Muscle layer of colon (tissue), 2 donors: ENCODE data around the gene ZNF407.

ENCODE experiments used
- H3K27ac ChIP-seq: one replicate; pipeline ENCODE4 v1.7.0; 2013; ENCODE audit warnings: low read depth, mild to moderate bottlenecking, low read length, moderate library complexity
- H3K27me3 ChIP-seq, 2 donors: one replicate each; pipeline ENCODE4 v1.7.0; 2013; ENCODE audit warnings: low read length in 2 of 2, mild to moderate bottlenecking in 2 of 2; ENCODE audit not compliant: insufficient read depth in 2 of 2, control insufficient read depth in 1 of 2
- H3K36me3 ChIP-seq: one replicate; pipeline ENCODE4 v1.7.0; 2013; ENCODE audit warnings: mild to moderate bottlenecking, low read length; ENCODE audit not compliant: insufficient read depth
- H3K4me1 ChIP-seq: one replicate; pipeline ENCODE4 v1.7.0; 2013; ENCODE audit warnings: mild to moderate bottlenecking, low read length; ENCODE audit not compliant: insufficient read depth
- H3K4me3 ChIP-seq, 2 donors: one replicate each; pipeline ENCODE4 v1.7.0; 2013; ENCODE audit warnings: low read length in 2 of 2, low read depth in 1 of 2, mild to moderate bottlenecking in 1 of 2, moderate library complexity in 1 of 2
- H3K9ac ChIP-seq: one replicate; pipeline ENCODE4 v1.7.0; 2013; ENCODE audit warnings: low read length
- H3K9me3 ChIP-seq: one replicate; pipeline ENCODE4 v1.7.0; 2013; ENCODE audit warnings: mild to moderate bottlenecking, low read length
- donor health status: abdominal sarcoma.
- donor health status: Adenocarcinoma of cecum.

Gene ZNF407

GRCh38 chr18:74990563-74991081 lies 393.0 kb downstream of the ZNF407 start:
- Histone ChIP-seq H3K9me3 (no peaks in the 10 kb centered on the region), H3K27ac (no peak overlapping the region), H3K4me3 (no peak overlapping the region), H3K9ac (no peak overlapping the region), H3K36me3 (no peaks in the 10 kb centered on the region), H3K4me1 (no peaks in the 10 kb centered on the region), H3K27me3 (no peaks in the 10 kb centered on the region)

GRCh38 chr18:74994502-74995418 lies 397.1 kb downstream of the ZNF407 start:
- H3K9me3 ChIP-seq, result no peaks in the 10 kb centered on the region
- H3K36me3 ChIP-seq, result no peaks in the 10 kb centered on the region
- H3K27me3 ChIP-seq, result no peaks in the 10 kb centered on the region
- H3K4me1 ChIP-seq, result no peaks in the 10 kb centered on the region
- no peak overlapping the region for H3K9ac ChIP-seq
- no peak overlapping the region for H3K4me3 ChIP-seq
- no peak overlapping the region for H3K27ac ChIP-seq

GRCh38 chr18:74995419-74995736 lies 397.7 kb downstream of the ZNF407 start:
- Histone ChIP-seq H3K4me1 (no peaks in the 10 kb centered on the region), H3K4me3 (no peak overlapping the region), H3K9ac (no peak overlapping the region), H3K27ac (no peak overlapping the region), H3K36me3 (no peaks in the 10 kb centered on the region), H3K9me3 (no peaks in the 10 kb centered on the region), H3K27me3 (no peaks in the 10 kb centered on the region)

DNA sequence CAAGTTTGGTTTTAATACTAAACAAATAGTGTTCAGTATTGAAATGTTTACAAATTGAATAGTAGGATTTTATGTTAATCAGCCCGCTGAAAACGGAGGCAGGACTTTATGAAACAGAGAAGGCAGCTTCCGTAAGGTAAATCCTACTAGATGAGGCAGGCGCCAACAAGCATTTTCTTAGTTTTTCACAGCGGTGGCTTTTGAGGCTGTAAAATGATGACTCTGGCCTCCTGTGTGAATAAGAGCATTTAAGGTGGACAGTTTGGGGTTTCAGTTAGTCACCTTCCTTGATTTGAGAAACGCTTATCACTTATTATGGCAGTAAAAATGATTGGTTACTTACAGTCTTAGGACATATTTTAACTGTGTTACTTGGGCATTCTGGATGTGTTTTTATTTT lies 398.4 kb downstream of the ZNF407 start:
- Histone ChIP-seq H3K4me1 (no peaks in the 10 kb centered on the region), H3K9ac (no peak overlapping the region), H3K9me3 (no peaks in the 10 kb centered on the region), H3K27ac (no peak overlapping the region), H3K27me3 (no peaks in the 10 kb centered on the region), H3K4me3 (no peak overlapping the region), H3K36me3 (no peaks in the 10 kb centered on the region)

GRCh38 chr18:74996996-74997395 lies 399.3 kb downstream of the ZNF407 start:
- Histone ChIP-seq H3K4me3 (no peak overlapping the region), H3K9ac (no peak overlapping the region), H3K9me3 (no peaks in the 10 kb centered on the region), H3K36me3 (no peaks in the 10 kb centered on the region), H3K27me3 (no peaks in the 10 kb centered on the region), H3K27ac (no peak overlapping the region), H3K4me1 (no peaks in the 10 kb centered on the region)

GRCh38 chr18:75000920-75001319 lies 403.2 kb downstream of the ZNF407 start:
- Histone ChIP-seq H3K9me3 (no peaks in the 10 kb centered on the region), H3K9ac (no peak overlapping the region), H3K4me3 (no peak overlapping the region), H3K36me3 (no peaks in the 10 kb centered on the region), H3K27me3 (no peaks in the 10 kb centered on the region), H3K4me1 (no peaks in the 10 kb centered on the region), H3K27ac (no peak overlapping the region)

DNA sequence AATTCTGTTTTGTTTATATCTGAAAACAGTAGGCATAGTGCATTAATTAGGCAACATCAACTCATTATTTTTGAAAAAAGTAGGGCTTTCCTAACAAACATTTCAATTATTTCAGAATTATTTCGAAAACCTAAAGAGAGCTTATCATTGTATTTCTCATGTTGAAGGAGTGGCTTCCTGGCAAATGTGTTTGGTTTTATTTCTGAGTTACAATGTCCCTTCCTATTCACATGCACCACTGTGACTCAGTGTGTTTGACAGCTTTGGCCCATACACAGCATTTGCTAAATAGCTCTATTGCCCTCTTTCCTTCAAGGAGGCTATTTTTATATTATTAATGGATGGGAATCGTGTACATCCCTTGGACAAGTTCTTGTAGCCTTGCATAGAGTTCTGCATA lies 405.4 kb downstream of the ZNF407 start:
- no peaks in the 10 kb centered on the region for H3K27me3 ChIP-seq
- no peak overlapping the region for H3K27ac ChIP-seq
- H3K4me1 ChIP-seq, result no peaks in the 10 kb centered on the region
- H3K9ac ChIP-seq, result no peak overlapping the region
- H3K9me3 ChIP-seq, result no peaks in the 10 kb centered on the region
- H3K4me3 ChIP-seq, result no peak overlapping the region
- H3K36me3 ChIP-seq, result no peaks in the 10 kb centered on the region

- H3K4me3 ChIP-seq, result no peak overlapping the region
- no peaks in the 10 kb centered on the region for H3K36me3 ChIP-seq
- no peaks in the 10 kb centered on the region for H3K4me1 ChIP-seq
- H3K9ac ChIP-seq, result no peak overlapping the region
- no peaks in the 10 kb centered on the region for H3K9me3 ChIP-seq
- H3K27ac ChIP-seq, result no peak overlapping the region
- H3K27me3 ChIP-seq, result no peaks in the 10 kb centered on the region
These were observed 406.4 kb downstream of the ZNF407 start for GRCh38 chr18:75003764-75004690.

DNA sequence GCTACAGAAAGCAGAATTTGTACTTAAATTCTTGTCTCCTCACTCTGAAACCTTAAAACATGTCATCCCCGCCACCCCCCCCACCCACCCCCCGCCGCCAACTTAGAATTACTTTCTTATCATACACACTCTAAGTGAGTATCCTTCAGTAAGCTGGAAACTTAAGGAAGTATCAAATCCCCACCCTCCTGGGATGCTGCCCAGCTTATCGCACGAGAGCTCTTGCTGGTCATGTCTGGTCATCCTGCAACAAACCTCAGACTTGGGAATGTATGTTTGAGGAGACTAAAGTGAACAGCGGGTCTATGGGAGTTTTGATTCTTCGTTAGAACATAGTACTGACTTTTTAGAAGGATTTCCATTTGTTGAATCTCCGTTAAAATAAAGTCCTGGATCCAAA lies 408.0 kb downstream of the ZNF407 start:
- Histone ChIP-seq H3K9ac (no peak overlapping the region), H3K27me3 (no peaks in the 10 kb centered on the region)

DNA sequence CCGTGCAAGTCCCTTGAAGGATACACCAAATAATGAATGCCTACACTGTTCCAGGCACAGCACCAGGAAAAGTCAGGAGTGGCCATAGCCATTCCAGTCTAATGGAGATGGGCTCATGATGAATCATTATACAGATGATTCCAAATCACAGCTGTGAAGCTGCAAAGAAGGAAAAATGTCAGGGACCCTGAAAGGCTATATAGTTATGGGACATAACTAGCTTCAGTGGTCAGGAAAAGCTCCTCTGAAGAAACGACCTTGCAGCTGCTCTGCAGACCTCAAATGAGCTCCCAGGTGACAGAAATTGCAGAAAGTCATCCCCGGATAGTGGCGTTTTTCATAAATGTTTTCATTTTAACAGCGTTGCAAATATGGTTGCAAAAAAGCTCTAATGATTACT lies 410.5 kb downstream of the ZNF407 start:
- Histone ChIP-seq H3K4me3 (no peak overlapping the region), H3K27ac (no peak overlapping the region), H3K4me1 (no peaks in the 10 kb centered on the region), H3K9me3 (no peaks in the 10 kb centered on the region), H3K36me3 (no peaks in the 10 kb centered on the region), H3K9ac (no peak overlapping the region), H3K27me3 (no peaks in the 10 kb centered on the region)

More for the DNA sequence above, 408.0 kb downstream of the ZNF407 start:
- Histone ChIP-seq H3K4me1 (no peaks in the 10 kb centered on the region), H3K4me3 (no peak overlapping the region), H3K27ac (no peak overlapping the region), H3K9me3 (no peaks in the 10 kb centered on the region), H3K36me3 (no peaks in the 10 kb centered on the region)

GRCh38 chr18:75009296-75009695 lies 411.6 kb downstream of the ZNF407 start:
- H3K4me3 ChIP-seq, result no peak overlapping the region
- no peaks in the 10 kb centered on the region for H3K4me1 ChIP-seq
- H3K27ac ChIP-seq, result no peak overlapping the region
- H3K36me3 ChIP-seq, result no peaks in the 10 kb centered on the region
- no peak overlapping the region for H3K9ac ChIP-seq
- H3K27me3 ChIP-seq, result no peaks in the 10 kb centered on the region
- H3K9me3 ChIP-seq, result no peaks in the 10 kb centered on the region
